ENCODE results near the gene MEDAG. TPM values are rescaled to one million over a fixed set of nuclear protein-coding genes. Genes with fewer than 3 reads are reported as not detected.

Gene MEDAG
- total RNA-seq, 6 experiments from 2014 or later, result 0.24 to 0.44 (median 0.30) TPM; not detected in 3

- intact Hi-C loops (cut with DNase I), result no loop called here
- Histone ChIP-seq H3K4me1 (no peaks in the 10 kb centered on the region), H3K36me3 (no peaks in the 10 kb centered on the region), H3K9me3 (no peaks in the 10 kb centered on the region), H3K4me3 (no peak overlapping the region), H3K27ac (no peak overlapping the region), H3K27me3 (no peaks in the 10 kb centered on the region)
- DNase-seq, result no peak
- WGBS (ENCODE audit: insufficient coverage, low coverage, low lambda C conversion rate, missing lambda C conversion rate), result 61% methylated on average over 4 of the region's 6 CpGs
- TF ChIP-seq, protein P1, sequence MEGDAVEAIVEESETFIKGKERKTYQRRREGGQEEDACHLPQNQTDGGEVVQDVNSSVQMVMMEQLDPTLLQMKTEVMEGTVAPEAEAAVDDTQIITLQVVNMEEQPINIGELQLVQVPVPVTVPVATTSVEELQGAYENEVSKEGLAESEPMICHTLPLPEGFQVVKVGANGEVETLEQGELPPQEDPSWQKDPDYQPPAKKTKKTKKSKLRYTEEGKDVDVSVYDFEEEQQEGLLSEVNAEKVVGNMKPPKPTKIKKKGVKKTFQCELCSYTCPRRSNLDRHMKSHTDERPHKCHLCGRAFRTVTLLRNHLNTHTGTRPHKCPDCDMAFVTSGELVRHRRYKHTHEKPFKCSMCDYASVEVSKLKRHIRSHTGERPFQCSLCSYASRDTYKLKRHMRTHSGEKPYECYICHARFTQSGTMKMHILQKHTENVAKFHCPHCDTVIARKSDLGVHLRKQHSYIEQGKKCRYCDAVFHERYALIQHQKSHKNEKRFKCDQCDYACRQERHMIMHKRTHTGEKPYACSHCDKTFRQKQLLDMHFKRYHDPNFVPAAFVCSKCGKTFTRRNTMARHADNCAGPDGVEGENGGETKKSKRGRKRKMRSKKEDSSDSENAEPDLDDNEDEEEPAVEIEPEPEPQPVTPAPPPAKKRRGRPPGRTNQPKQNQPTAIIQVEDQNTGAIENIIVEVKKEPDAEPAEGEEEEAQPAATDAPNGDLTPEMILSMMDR (IDR thresholded peaks at IDR 0.05), result no peak
- TF ChIP-seq POLR2A (IDR thresholded peaks at IDR 0.05), result no peak
- ATAC-seq, result no peak
These were observed 32.0 kb upstream of the MEDAG start for GRCh38 chr13:30874111-30874510.

DNA sequence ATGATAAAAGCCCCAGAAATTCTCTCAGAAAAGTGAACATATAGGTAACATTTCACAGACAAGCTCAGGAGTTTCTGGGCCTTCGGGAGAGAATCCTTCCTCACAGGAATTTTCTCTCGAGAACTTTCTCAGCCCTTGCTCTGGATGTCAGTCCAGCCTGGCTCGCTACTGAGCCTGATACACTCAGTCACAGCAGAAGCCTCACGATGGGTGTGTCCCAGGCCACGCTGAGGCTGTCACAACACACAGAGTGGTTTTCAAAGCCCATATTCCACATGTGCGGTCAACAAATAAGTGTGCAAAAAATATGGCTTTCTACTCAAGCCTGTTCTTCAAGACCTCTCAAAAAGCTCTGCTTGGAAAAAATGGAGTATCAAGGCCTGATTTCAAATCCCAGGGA lies 31.5 kb upstream of the MEDAG start:
- WGBS (ENCODE audit: insufficient coverage, low coverage, low lambda C conversion rate, missing lambda C conversion rate), result 73% methylated on average over 6 of the region's 6 CpGs
- H3K27ac ChIP-seq, result no peak overlapping the region
- no peak for ATAC-seq

DNA sequence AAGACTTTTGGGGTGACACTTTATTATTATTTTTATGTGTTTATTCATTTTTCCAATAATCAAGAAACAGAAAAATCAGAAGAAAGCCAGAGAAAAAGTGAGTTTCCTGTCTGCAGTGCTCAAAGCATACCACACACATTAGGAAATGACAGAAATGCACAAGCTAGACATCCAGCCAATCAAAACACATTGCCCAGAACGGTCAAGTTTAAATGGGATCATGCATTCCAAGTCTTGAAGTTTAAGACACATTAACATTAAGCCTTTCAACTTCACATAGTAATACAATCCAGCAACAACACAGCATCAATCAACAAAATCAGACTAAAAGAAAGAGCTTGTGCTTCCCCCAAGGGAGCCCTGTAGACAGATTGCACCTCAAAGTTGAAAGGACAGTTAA lies 28.7 kb upstream of the MEDAG start:
- TF ChIP-seq, protein P1 (IDR thresholded peaks at IDR 0.05), result no peak
- no peak for TF ChIP-seq POLR2A (IDR thresholded peaks at IDR 0.05)
- ATAC-seq (no peak), DNase-seq (no peak)
- no peaks in the 10 kb centered on the region for H3K9me3 ChIP-seq
- no peaks in the 10 kb centered on the region for H3K36me3 ChIP-seq
- no peak overlapping the region for H3K4me3 ChIP-seq
- H3K4me1 ChIP-seq, result no peaks in the 10 kb centered on the region
- intact Hi-C loops (cut with DNase I), result no loop called here
- H3K27me3 ChIP-seq, result no peaks in the 10 kb centered on the region
- H3K27ac ChIP-seq, result no peak overlapping the region
- 18% methylated on average over 1 of the region's 1 CpG for WGBS (ENCODE audit: insufficient coverage, low coverage, low lambda C conversion rate, missing lambda C conversion rate)

More for the DNA sequence above, 31.5 kb upstream of the MEDAG start:
- no peak for TF ChIP-seq POLR2A (IDR thresholded peaks at IDR 0.05)
- TF ChIP-seq, protein P1 (IDR thresholded peaks at IDR 0.05), result no peak
- intact Hi-C loops (cut with DNase I), result no loop called here
- H3K9me3 ChIP-seq, result no peaks in the 10 kb centered on the region
- no peak for DNase-seq
- H3K27me3 ChIP-seq, result no peaks in the 10 kb centered on the region
- no peak overlapping the region for H3K4me3 ChIP-seq
- no peaks in the 10 kb centered on the region for H3K4me1 ChIP-seq
- no peaks in the 10 kb centered on the region for H3K36me3 ChIP-seq

GRCh38 chr13:30880151-30880855 lies 25.8 kb upstream of the MEDAG start:
- no peaks in the 10 kb centered on the region for H3K36me3 ChIP-seq
- no peaks in the 10 kb centered on the region for H3K4me1 ChIP-seq
- WGBS (ENCODE audit: insufficient coverage, low coverage, low lambda C conversion rate, missing lambda C conversion rate), result 57% methylated on average over 2 of the region's 2 CpGs
- H3K27ac ChIP-seq, result no peak overlapping the region
- DNase-seq (no peak), ATAC-seq (no peak)
- intact Hi-C loops (cut with DNase I), result no loop called here
- no peaks in the 10 kb centered on the region for H3K27me3 ChIP-seq
- no peak for TF ChIP-seq POLR2A (IDR thresholded peaks at IDR 0.05)
- TF ChIP-seq, protein P1 (IDR thresholded peaks at IDR 0.05), result no peak
- no peak overlapping the region for H3K4me3 ChIP-seq
- no peaks in the 10 kb centered on the region for H3K9me3 ChIP-seq

Data from right lobe of liver (tissue), 6 donors.